Epidermal melanocyte (primary cell): ENCODE data around the gene MUSTN1.

ENCODE experiments used
- DNase-seq: peaks from one replicate; pipeline ENCODE4 v3.0.0; 2011; ENCODE audit warnings: low spot score; ENCODE audit not compliant: insufficient read length

MUSTN1 gene

GRCh38 chr3:52805270-52806039 lies 29.4 kb downstream of the MUSTN1 start:
- no peak for DNase-seq

DNA sequence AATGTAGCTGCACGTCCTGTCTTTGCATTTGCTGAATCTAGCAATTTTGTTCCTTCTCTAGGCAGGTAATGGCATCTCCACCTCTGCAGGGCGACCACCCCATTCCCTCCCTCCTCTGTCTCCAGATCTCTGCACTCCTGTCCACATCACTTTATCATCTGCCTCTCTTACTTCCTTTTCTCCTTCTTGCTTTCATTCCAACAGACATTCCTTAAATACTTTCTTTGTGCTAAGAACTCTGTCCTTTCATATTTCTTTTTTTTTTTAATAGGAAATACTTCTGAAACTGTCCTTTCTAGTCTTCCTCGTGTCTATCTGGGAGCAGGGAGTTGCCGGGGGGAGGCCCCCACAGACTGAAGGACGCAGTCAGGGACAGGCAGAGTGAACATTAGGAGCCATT lies 33.0 kb downstream of the MUSTN1 start:
- DNase-seq = no peak

GRCh38 chr3:52800079-52800478 lies 34.7 kb downstream of the MUSTN1 start:
- DNase-seq = no peak

GRCh38 chr3:52798978-52799476 lies 35.8 kb downstream of the MUSTN1 start:
- DNase-seq = no peak

DNA sequence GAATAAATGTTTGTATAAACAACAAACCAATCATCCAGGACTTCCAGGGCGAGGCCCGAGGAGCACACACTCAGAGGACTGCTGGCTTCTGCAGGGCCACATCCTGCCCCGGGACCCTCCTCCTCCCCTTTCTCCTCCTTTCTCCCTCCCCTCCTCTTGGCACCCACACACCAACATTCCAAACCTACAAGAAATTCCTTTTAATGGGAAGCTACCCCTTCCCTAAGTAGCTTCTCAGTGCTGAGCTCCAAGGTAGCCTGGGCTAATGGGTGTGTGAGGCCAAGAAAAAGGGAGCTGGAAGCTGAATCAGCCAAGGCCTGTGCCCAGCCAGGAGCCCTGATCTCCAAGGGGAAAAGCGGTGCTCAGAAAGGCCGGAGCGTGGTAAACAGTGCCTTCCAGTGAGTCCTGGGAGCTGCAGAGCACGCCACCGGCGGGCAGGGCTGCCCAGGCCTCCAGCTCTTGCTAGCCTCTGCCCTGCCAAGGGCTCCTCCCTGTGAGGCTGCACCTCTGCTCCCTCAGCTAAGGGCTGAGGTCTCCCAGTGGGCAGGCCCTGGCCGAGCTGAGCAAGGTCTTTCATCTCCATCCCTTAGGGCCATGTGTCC lies 36.3 kb downstream of the MUSTN1 start:
- no peak for DNase-seq

- DNase-seq = no peak
These were observed 38.4 kb downstream of the MUSTN1 start for GRCh38 chr3:52796411-52796810.

DNA sequence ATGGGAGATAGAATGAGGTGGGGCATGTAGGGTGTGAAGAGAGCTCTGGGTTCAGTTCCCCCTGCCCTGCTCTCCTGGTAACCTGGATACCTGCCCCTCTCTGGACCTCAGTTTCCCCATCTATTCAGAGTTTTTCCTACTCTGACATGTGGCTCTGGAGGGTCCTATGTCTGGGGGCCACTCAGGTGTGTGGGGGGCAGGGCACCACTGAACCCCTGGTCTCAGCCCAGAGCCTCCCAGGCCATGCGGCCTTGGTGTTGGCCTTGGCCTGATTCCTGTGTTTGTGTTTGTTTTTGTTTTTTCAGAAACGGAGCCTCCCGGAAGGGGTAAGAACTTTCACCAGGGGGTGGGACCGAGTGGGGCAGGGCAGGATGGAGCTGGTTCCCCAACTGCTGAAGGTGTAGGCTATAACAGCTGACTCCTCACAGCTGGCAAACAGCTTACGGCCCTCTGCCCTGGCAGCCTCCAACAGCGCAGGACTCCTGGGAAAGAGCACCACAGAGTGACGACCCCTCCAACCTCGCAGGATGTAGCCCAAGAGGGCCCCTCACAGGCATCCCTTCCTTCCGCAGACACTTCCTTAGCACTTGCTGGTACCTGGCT lies 39.4 kb downstream of the MUSTN1 start:
- no peak for DNase-seq

DNA sequence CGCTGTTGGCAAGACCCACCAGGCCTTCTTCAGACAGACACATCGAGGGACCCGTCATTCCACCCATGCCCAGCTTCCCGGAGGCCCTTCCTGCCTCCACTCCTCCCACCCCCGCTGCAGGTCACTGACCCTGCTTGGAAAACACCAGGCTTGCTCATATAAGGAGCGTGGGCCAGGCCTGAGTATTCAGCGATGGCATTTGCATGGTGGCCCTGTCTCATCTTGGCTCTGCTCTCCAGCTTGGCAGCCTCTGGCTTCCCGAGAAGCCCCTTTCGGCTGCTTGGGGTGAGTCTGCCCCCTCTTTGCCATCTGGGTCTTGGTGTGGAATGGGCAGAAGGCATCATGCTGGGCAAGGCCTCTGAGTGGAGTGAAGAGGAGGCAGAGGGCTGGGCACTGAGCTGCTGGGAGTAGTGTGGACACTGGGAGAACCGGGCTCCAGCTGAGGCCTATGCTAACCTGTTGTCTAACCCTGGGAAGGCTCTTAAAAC lies 40.2 kb downstream of the MUSTN1 start, which contains the start of gene ITIH3:
TSS of gene ITIH3 (plus strand) at position 185 of the 488 bp plus-strand sequence. CDS start at position 193, 8 bp downstream.
- DNase-seq = no peak

GRCh38 chr3:52793702-52794611 lies 40.9 kb downstream of the MUSTN1 start:
- no peak for DNase-seq

GRCh38 chr3:52792961-52793695 lies 41.7 kb downstream of the MUSTN1 start:
- no peak for DNase-seq

DNA sequence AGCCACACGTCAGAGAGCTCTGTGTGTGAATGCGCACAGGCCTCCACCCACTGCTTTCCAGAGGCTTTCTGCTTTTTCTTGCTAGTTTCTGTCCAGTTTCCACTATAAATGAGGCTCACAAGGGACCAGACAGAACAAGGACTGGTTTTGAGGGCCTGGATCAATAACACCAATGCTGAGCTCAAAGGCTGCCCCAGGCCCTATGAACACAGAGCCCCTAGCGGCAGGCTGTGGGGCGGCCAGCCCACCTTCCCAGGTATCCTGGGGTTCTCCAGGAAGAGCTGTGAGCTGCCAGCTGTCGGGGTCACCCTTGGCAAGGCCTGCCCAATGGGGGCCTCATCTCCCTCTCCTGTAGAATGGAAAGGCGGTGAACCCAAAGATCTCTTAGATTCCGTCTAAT lies 42.4 kb downstream of the MUSTN1 start:
- no peak for DNase-seq

GRCh38 chr3:52791928-52792327 lies 42.9 kb downstream of the MUSTN1 start:
- DNase-seq = no peak

GRCh38 chr3:52791366-52791765 lies 43.5 kb downstream of the MUSTN1 start:
- peak; percentile 6 for DNase-seq

DNA sequence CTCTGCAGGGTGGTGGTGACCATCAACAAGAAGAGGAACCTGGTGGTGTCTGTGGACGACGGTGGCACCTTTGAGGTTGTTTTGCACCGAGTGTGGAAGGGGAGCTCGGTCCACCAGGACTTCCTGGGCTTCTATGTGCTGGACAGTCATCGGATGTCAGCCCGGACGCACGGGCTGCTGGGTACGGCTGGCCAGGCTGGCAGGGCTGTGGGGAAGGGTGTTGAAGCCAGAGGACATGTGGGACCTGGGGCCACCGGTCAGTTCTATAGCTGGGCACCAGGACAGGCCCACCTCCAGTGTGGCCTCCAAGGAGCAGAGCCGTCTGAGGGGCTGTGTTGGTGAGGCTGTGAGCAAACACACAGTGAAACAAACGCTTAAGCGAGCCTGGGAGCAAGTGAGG lies 44.1 kb downstream of the MUSTN1 start:
- DNase-seq = no peak

- DNase-seq = no peak
These were observed 44.5 kb downstream of the MUSTN1 start for GRCh38 chr3:52790337-52790736.

DNA sequence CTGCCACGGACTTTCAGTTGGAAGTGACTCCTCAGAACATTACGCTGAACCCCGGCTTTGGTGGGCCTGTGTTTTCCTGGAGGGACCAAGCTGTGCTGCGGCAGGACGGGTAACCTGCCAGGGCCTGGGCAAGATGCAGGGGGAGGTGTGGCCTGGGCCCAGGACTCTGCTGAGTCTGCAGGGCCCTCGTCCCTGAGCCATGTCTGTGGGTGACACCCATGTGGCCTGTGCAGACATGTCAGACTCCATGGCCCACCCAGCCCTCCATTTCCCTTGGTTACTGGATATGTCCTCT lies 45.1 kb downstream of the MUSTN1 start:
- DNase-seq = no peak

DNA sequence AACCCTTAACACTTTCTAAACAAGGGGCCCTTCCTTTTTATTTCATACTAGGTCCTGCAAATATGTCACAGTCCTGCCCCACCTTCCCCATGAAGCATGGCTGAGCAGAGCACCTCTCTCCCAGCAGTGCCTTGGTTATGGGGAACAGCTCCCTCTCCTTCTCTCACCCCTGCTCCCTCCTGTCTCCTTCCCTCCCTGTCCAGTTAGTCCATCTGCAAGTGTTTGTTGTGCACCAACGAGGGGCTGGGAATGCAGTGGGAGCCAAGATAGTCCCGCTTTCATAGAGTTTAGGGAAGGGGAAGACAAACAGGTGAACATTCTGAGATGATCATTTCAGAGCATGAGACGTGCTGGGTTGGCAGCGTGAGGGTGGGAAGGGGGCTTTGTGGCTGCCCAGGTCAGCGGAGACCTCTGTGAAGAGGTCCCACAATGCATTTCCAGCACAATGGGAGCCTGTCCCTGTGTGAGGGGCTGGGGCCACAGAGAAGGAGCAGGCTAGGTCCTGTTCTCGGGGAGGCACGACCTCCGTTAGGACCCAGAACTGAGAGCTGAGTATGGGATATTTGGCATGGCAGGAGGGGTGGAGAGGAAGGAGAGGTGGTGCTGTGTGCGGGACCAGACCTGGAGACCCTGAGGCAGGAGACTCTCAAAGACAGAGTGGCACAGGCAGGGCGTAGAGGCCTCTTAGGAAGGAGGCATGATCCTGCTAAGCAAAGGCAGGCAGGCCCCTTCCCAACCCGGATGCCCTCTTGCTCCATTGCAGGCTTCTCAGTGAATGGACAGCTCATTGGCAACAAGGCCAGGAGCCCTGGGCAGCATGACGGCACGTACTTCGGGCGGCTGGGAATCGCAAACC lies 45.7 kb downstream of the MUSTN1 start:
- no peak for DNase-seq

DNA sequence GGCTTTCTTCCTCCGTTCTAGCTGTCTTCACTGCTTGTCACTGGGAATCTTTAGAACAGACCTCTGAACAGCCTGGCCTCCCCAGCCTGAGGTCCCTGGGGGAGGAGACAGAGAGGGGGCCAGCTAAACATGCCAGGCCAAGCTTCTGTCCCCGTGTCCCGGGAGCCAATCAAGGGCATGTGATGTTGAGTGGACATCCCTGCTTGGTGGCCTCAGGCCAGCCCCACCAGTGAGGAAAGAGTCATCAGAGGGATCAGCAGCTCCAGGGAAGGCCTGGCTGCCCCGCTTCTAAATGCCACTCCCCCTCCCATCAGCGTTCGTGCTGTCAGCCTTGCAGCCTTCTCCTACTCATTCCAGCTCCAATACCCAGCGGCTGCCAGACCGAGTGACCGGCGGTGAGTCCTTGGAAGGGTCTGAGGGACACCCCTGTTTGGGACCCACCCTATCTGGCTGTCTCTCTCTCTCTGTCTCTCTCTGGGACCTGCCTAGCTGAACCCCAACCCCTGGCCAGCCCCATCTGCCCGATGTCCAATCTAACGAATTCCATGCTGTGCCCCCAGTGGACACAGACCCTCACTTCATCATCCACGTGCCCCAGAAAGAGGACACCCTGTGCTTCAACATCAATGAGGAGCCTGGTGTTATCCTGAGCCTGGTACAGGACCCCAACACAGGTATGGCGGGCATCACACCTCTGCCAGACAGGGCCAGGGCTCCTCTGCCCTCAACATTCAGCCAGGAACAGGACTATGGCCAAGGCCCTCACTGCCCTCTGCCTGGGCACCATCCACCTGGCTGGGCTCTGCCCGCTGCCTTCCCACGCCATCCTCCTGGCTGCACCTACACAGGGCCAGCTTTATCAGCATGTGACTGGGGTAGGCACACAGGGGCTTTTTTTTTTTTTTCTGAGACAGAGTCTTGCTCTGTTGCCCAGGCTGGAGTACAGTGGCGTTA lies 46.9 kb downstream of the MUSTN1 start:
- DNase-seq = peak; percentile 4

- no peak for DNase-seq
These were observed 47.6 kb downstream of the MUSTN1 start for GRCh38 chr3:52787246-52787645.
